Activated T-helper 1 cell treated with anti-CD3 and anti-CD28 coated beads, Interleukin-12 subunit alpha, Interleukin-12 subunit beta, Interleukin-2, Interleukin-4 antibody, amounts not matched to agents 30 ng/mL and 10 ng/mL and 1 ng/mL, durations not matched to agents 14 hours and 24 hours and 36 hours (primary cell): ENCODE data around the gene DYDC1. TPM values are rescaled to one million over a fixed set of nuclear protein-coding genes. Genes with fewer than 3 reads are reported as not detected.

Experiments used
- DNase-seq: peaks from one replicate; pipeline ENCODE4 v3.0.0; 2021; ENCODE audit warnings: low spot score
- H3K27ac Mint-ChIP-seq: one replicate; pipeline ENCODE4 v1.8.0; 2021; ENCODE audit warnings: mild to moderate bottlenecking, mixed read lengths
- H3K27me3 Mint-ChIP-seq: one replicate; pipeline ENCODE4 v1.8.0; 2022; ENCODE audit warnings: mild to moderate bottlenecking, moderate library complexity, mixed read lengths; ENCODE audit not compliant: insufficient read depth
- H3K36me3 Mint-ChIP-seq: one replicate; pipeline ENCODE4 v1.8.0; 2021; ENCODE audit warnings: low read depth, mixed read lengths
- H3K4me1 Mint-ChIP-seq: one replicate; pipeline ENCODE4 v1.8.0; 2021; ENCODE audit warnings: low read depth, mixed read lengths
- H3K4me3 Mint-ChIP-seq: one replicate; pipeline ENCODE4 v1.8.0; 2021; ENCODE audit warnings: mild to moderate bottlenecking, moderate library complexity, mixed read lengths
- H3K9me3 Mint-ChIP-seq: one replicate; pipeline ENCODE4 v1.8.0; 2021; ENCODE audit warnings: mixed read lengths
- intact Hi-C: fragments of 100-400 bp; cut with micrococcal nuclease; formaldehyde crosslinking; loops from one replicate; pipeline ENCODE4 v1.15.1; 2024
- total RNA-seq: library from RNA; stranded (reverse); gene quantifications from 2 replicates; pipeline ENCODE4 v1.2.3, GENCODE V29; 2022

The DYDC1 gene
- total RNA-seq, 1 donor from 2014 or later: not detected

GRCh38 chr10:80290474-80291220, 65.9 kb downstream of the DYDC1 start:
- H3K4me1 Mint-ChIP-seq: no peaks in the 10 kb centered on the region
- H3K9me3 Mint-ChIP-seq: no peaks in the 10 kb centered on the region
- peaks cover 17% of the 10 kb centered on the region for H3K27me3 Mint-ChIP-seq
- H3K27ac Mint-ChIP-seq: no peak overlapping the region
- DNase-seq: no peak
- intact Hi-C loops: no loop called here
- no peak overlapping the region for H3K4me3 Mint-ChIP-seq
- H3K36me3 Mint-ChIP-seq: no peaks in the 10 kb centered on the region

GRCh38 chr10:80289451-80290287, 66.9 kb downstream of the DYDC1 start, which contains the start of gene MAT1A:
Gene MAT1A, minus strand, starts transcription at chr10:80289658. Its CDS starts 235 bp downstream, at chr10:80289423.
- H3K27me3 Mint-ChIP-seq: peaks cover 17% of the 10 kb centered on the region
- intact Hi-C loops: no loop called here
- H3K9me3 Mint-ChIP-seq: no peaks in the 10 kb centered on the region
- no peak within 1 kb of the TSS for H3K4me3 Mint-ChIP-seq
- H3K36me3 Mint-ChIP-seq: no peaks in the 10 kb centered on the region
- H3K27ac Mint-ChIP-seq: no peak within 1 kb of the TSS
- H3K4me1 Mint-ChIP-seq: no peaks in the 10 kb centered on the region
- no peak for DNase-seq

GRCh38 chr10:80288849-80289248, 67.7 kb downstream of the DYDC1 start:
- H3K27me3 Mint-ChIP-seq: peaks cover 17% of the 10 kb centered on the region
- H3K4me3 Mint-ChIP-seq: no peak overlapping the region
- H3K27ac Mint-ChIP-seq: no peak overlapping the region
- H3K9me3 Mint-ChIP-seq: no peaks in the 10 kb centered on the region
- DNase-seq: no peak
- no peaks in the 10 kb centered on the region for H3K36me3 Mint-ChIP-seq
- intact Hi-C loops: no loop called here
- H3K4me1 Mint-ChIP-seq: no peaks in the 10 kb centered on the region

Other genes with a start within 250 kb of the DYDC1 start
- not detected in 2 replicates for gene PLAC9, start 224.0 kb downstream of the DYDC1 start, total RNA-seq
- gene ANXA11, start 151.2 kb downstream of the DYDC1 start, total RNA-seq: 216 and 239 TPM in 2 replicates
- not detected in 2 replicates for gene MAT1A, start 67.1 kb downstream of the DYDC1 start, total RNA-seq
- gene DYDC2, start within 50 bp of the DYDC1 start, total RNA-seq: not detected in 2 replicates
- 11.9 and 13.2 TPM in 2 replicates for gene PRXL2A, start 51.8 kb upstream of the DYDC1 start, total RNA-seq
- 75.4 and 81.9 TPM in 2 replicates for gene TSPAN14, start 97.6 kb upstream of the DYDC1 start, total RNA-seq
- 0.18 and 0.20 TPM in 2 replicates for gene SH2D4B, start 181.1 kb upstream of the DYDC1 start, total RNA-seq